ENCODE results near the gene NKX6-2. TPM values are rescaled to one million over a fixed set of nuclear protein-coding genes. Genes with fewer than 3 reads are reported as not detected.
"Not testable (repeated sequence)": the region's sequence is repeated elsewhere in the genome, so short reads cannot be mapped to it uniquely, and the experiment has no call there.

NKX6-2 gene
- polyA plus RNA-seq, 3 donors from 2014 or later: not detected

GRCh38 chr10:132774181-132774901 is 11.6 kb downstream of the NKX6-2 start:
- H3K4me1 Mint-ChIP-seq: no peaks in the 10 kb centered on the region
- no peaks in the 10 kb centered on the region for H3K9me3 Mint-ChIP-seq
- peaks cover 0 to 4% (median 0%) of the 10 kb centered on the region in 3 donors for H3K36me3 Mint-ChIP-seq
- DNase-seq: no peak
- peak overlapping the region in 1 of 5 donors; percentile 48 for H3K4me3 Mint-ChIP-seq
- H3K27me3 Mint-ChIP-seq (ENCODE audit: low read depth in 3 of 3): no peaks in the 10 kb centered on the region
- H3K27ac Mint-ChIP-seq: peak overlapping the region in 2 of 6 donors; percentile 50 to 57

- not testable (repeated sequence) for H3K9me3 Mint-ChIP-seq; H3K4me3 Mint-ChIP-seq; H3K4me1 Mint-ChIP-seq; DNase-seq; H3K27me3 Mint-ChIP-seq (ENCODE audit: low read depth in 3 of 3); H3K36me3 Mint-ChIP-seq; H3K27ac Mint-ChIP-seq
These were observed 13.1 kb downstream of the NKX6-2 start for GRCh38 chr10:132772816-132773215.

- no peaks in the 10 kb centered on the region for H3K9me3 Mint-ChIP-seq
These were observed 15.6 kb downstream of the NKX6-2 start for GRCh38 chr10:132770061-132771021.

GRCh38 chr10:132768346-132769248 is 17.4 kb downstream of the NKX6-2 start:
- Mint-ChIP-seq H3K4me3 (no peak overlapping the region), H3K36me3 (peaks cover 0 to 10% (median 6%) of the 10 kb centered on the region in 3 donors), H3K4me1 (peaks cover 0 to 4% of the 10 kb centered on the region in 2 donors), H3K27me3 (ENCODE audit: low read depth in 3 of 3) (peaks cover 0 to 7% (median 0%) of the 10 kb centered on the region in 3 donors), H3K27ac (no peak overlapping the region), H3K9me3 (no peaks in the 10 kb centered on the region)
- no peak for DNase-seq

More at GRCh38 chr10:132770061-132771021, 15.6 kb downstream of the NKX6-2 start:
- H3K4me1 Mint-ChIP-seq: no peaks in the 10 kb centered on the region
- DNase-seq: no peak
- peaks cover 0 to 3% (median 0%) of the 10 kb centered on the region in 3 donors for H3K27me3 Mint-ChIP-seq (ENCODE audit: low read depth in 3 of 3)
- peaks cover 0 to 10% (median 6%) of the 10 kb centered on the region in 3 donors for H3K36me3 Mint-ChIP-seq
- no peak overlapping the region for H3K4me3 Mint-ChIP-seq
- H3K27ac Mint-ChIP-seq: no peak overlapping the region

GRCh38 chr10:132766291-132766690 is 19.7 kb downstream of the NKX6-2 start:
- no peak overlapping the region for H3K4me3 Mint-ChIP-seq
- H3K4me1 Mint-ChIP-seq: peaks cover 0 to 4% of the 10 kb centered on the region in 2 donors
- no peaks in the 10 kb centered on the region for H3K9me3 Mint-ChIP-seq
- no peak for DNase-seq
- H3K27me3 Mint-ChIP-seq (ENCODE audit: low read depth in 3 of 3): peaks cover 0 to 12% (median 0%) of the 10 kb centered on the region in 3 donors
- H3K36me3 Mint-ChIP-seq: peaks cover 0 to 12% (median 6%) of the 10 kb centered on the region in 3 donors
- no peak overlapping the region for H3K27ac Mint-ChIP-seq

GRCh38 chr10:132765435-132765834 is 20.5 kb downstream of the NKX6-2 start:
- H3K4me3 Mint-ChIP-seq: no peak overlapping the region
- H3K4me1 Mint-ChIP-seq: peaks cover 0 to 4% of the 10 kb centered on the region in 2 donors
- H3K36me3 Mint-ChIP-seq: peaks cover 0 to 12% (median 6%) of the 10 kb centered on the region in 3 donors
- peaks cover 0 to 12% (median 3%) of the 10 kb centered on the region in 3 donors for H3K27me3 Mint-ChIP-seq (ENCODE audit: low read depth in 3 of 3)
- H3K27ac Mint-ChIP-seq: no peak overlapping the region
- no peak for DNase-seq
- no peaks in the 10 kb centered on the region for H3K9me3 Mint-ChIP-seq

GRCh38 chr10:132764108-132764507 is 21.8 kb downstream of the NKX6-2 start:
- no peak for DNase-seq
- H3K4me1 Mint-ChIP-seq: peaks cover 0 to 4% of the 10 kb centered on the region in 2 donors
- H3K27ac Mint-ChIP-seq: peak overlapping the region in 1 of 6 donors; percentile 58
- H3K27me3 Mint-ChIP-seq (ENCODE audit: low read depth in 3 of 3): peaks cover 0 to 12% (median 3%) of the 10 kb centered on the region in 3 donors
- no peaks in the 10 kb centered on the region for H3K9me3 Mint-ChIP-seq
- H3K36me3 Mint-ChIP-seq: peaks cover 0 to 12% (median 6%) of the 10 kb centered on the region in 3 donors
- peak overlapping the region in 1 of 5 donors; percentile 71 for H3K4me3 Mint-ChIP-seq

GRCh38 chr10:132763545-132763944 is 22.4 kb downstream of the NKX6-2 start:
- no peak for DNase-seq
- Mint-ChIP-seq H3K9me3 (no peaks in the 10 kb centered on the region), H3K4me1 (peaks cover 0 to 4% of the 10 kb centered on the region in 2 donors), H3K36me3 (peaks cover 0 to 12% (median 6%) of the 10 kb centered on the region in 3 donors), H3K27ac (no peak overlapping the region), H3K27me3 (ENCODE audit: low read depth in 3 of 3) (peaks cover 0 to 12% (median 3%) of the 10 kb centered on the region in 3 donors), H3K4me3 (no peak overlapping the region)

GRCh38 chr10:132762267-132762666 is 23.7 kb downstream of the NKX6-2 start:
- Mint-ChIP-seq H3K4me1 (peaks cover 0 to 4% of the 10 kb centered on the region in 2 donors), H3K27me3 (ENCODE audit: low read depth in 3 of 3) (peaks cover 0 to 12% (median 3%) of the 10 kb centered on the region in 3 donors), H3K27ac (no peak overlapping the region), H3K4me3 (no peak overlapping the region), H3K9me3 (no peaks in the 10 kb centered on the region), H3K36me3 (peaks cover 0 to 13% (median 6%) of the 10 kb centered on the region in 3 donors)
- DNase-seq: no peak

- Mint-ChIP-seq H3K27me3 (ENCODE audit: low read depth in 3 of 3) (peaks cover 0 to 12% (median 3%) of the 10 kb centered on the region in 3 donors), H3K36me3 (peaks cover 0 to 13% (median 5%) of the 10 kb centered on the region in 3 donors), H3K27ac (no peak overlapping the region), H3K9me3 (no peaks in the 10 kb centered on the region), H3K4me3 (no peak overlapping the region), H3K4me1 (peaks cover 0 to 4% of the 10 kb centered on the region in 2 donors)
- no peak for DNase-seq
These were observed 24.4 kb downstream of the NKX6-2 start for GRCh38 chr10:132761395-132762060.

GRCh38 chr10:132758865-132759264 is 27.1 kb downstream of the NKX6-2 start:
- H3K27me3 Mint-ChIP-seq (ENCODE audit: low read depth in 3 of 3): peaks cover 0 to 8% (median 3%) of the 10 kb centered on the region in 3 donors
- H3K36me3 Mint-ChIP-seq: peaks cover 5 to 19% (median 8%) of the 10 kb centered on the region in 3 donors
- DNase-seq: no peak
- H3K4me1 Mint-ChIP-seq: no peaks in the 10 kb centered on the region
- no peaks in the 10 kb centered on the region for H3K9me3 Mint-ChIP-seq
- H3K27ac Mint-ChIP-seq: no peak overlapping the region
- H3K4me3 Mint-ChIP-seq: no peak overlapping the region

- peaks cover 5 to 16% (median 8%) of the 10 kb centered on the region in 3 donors for H3K36me3 Mint-ChIP-seq
- no peak for DNase-seq
- H3K9me3 Mint-ChIP-seq: no peaks in the 10 kb centered on the region
- H3K4me3 Mint-ChIP-seq: no peak overlapping the region
- H3K27me3 Mint-ChIP-seq (ENCODE audit: low read depth in 3 of 3): peaks cover 0 to 4% (median 3%) of the 10 kb centered on the region in 3 donors
- H3K27ac Mint-ChIP-seq: no peak overlapping the region
- H3K4me1 Mint-ChIP-seq: no peaks in the 10 kb centered on the region
These were observed 28.8 kb downstream of the NKX6-2 start for GRCh38 chr10:132757171-132757570.
